ENCODE measurements around the gene ABO.

Gene ABO

GRCh38 chr9:133257465-133257956 is 17.5 kb downstream of the ABO start:
- H3K9me2 ChIP-seq (replicated peaks; ENCODE audit: control insufficient read depth, low read length) = no peaks in the 10 kb centered on the region
- no peak overlapping the region for H3K27ac ChIP-seq (ENCODE audit: low read depth, low read length)
- H3K4me3 ChIP-seq (ENCODE audit: low read length) = no peak overlapping the region
- peaks cover 7% of the 10 kb centered on the region; the same call in 1 of the 2 replicates for H3K27me3 ChIP-seq (ENCODE audit: control insufficient read depth, low read length)
- no peaks in the 10 kb centered on the region for H3F3A ChIP-seq (ENCODE audit: control insufficient read depth, insufficient read depth)
- TF ChIP-seq, protein P1, sequence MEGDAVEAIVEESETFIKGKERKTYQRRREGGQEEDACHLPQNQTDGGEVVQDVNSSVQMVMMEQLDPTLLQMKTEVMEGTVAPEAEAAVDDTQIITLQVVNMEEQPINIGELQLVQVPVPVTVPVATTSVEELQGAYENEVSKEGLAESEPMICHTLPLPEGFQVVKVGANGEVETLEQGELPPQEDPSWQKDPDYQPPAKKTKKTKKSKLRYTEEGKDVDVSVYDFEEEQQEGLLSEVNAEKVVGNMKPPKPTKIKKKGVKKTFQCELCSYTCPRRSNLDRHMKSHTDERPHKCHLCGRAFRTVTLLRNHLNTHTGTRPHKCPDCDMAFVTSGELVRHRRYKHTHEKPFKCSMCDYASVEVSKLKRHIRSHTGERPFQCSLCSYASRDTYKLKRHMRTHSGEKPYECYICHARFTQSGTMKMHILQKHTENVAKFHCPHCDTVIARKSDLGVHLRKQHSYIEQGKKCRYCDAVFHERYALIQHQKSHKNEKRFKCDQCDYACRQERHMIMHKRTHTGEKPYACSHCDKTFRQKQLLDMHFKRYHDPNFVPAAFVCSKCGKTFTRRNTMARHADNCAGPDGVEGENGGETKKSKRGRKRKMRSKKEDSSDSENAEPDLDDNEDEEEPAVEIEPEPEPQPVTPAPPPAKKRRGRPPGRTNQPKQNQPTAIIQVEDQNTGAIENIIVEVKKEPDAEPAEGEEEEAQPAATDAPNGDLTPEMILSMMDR (IDR thresholded peaks at IDR 0.05; ENCODE audit: low read depth, low read length, poor library complexity, severe bottlenecking) = no peak
- no peak for TF ChIP-seq EZH2phosphoT487 (IDR thresholded peaks at IDR 0.05; ENCODE audit: borderline replicate concordance, low read length)
- H3K9me3 ChIP-seq (ENCODE audit: control insufficient read depth, insufficient read depth, low read length) = no peaks in the 10 kb centered on the region
- H3K36me3 ChIP-seq (ENCODE audit: control insufficient read depth, low read length) = no peaks in the 10 kb centered on the region
- no peaks in the 10 kb centered on the region for H3K79me2 ChIP-seq (ENCODE audit: control insufficient read depth, low read length)
- no peaks in the 10 kb centered on the region for H3K4me1 ChIP-seq (ENCODE audit: control insufficient read depth, low read length)
- no peak overlapping the region for H3K4me2 ChIP-seq (ENCODE audit: low read length)
- H4K20me1 ChIP-seq (ENCODE audit: control insufficient read depth, insufficient read depth, low read depth, low read length) = no peaks in the 10 kb centered on the region

DNA sequence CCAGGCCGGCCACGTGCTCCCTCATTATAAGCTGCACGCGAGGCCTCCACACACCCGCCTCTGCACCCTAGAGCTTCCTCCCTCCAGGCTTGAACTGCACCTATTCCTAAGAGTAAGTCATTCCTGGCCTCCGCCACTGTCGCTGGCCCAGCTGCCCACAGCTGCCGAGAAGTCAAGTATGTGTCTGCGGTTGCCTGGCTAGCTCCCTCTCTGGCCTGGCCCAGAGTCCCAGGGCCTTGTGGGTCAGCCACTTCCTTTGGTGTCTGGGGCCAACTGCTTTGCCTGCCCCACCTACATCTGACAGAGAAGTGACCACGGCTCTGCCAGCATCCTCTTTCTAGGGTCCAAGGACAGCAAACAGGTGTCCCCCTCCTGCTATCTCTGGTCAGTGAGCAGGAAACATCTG is 18.3 kb downstream of the ABO start:
- H3K4me1 ChIP-seq (ENCODE audit: control insufficient read depth, low read length) = no peaks in the 10 kb centered on the region
- peaks cover 7% of the 10 kb centered on the region; the same call in 1 of the 2 replicates for H3K27me3 ChIP-seq (ENCODE audit: control insufficient read depth, low read length)
- no peak overlapping the region for H3K4me2 ChIP-seq (ENCODE audit: low read length)
- no peaks in the 10 kb centered on the region for H3K79me2 ChIP-seq (ENCODE audit: control insufficient read depth, low read length)
- no peak overlapping the region for H3K4me3 ChIP-seq (ENCODE audit: low read length)
- no peaks in the 10 kb centered on the region for H3K36me3 ChIP-seq (ENCODE audit: control insufficient read depth, low read length)
- no peaks in the 10 kb centered on the region for H3K9me3 ChIP-seq (ENCODE audit: control insufficient read depth, insufficient read depth, low read length)
- no peaks in the 10 kb centered on the region for H3F3A ChIP-seq (ENCODE audit: control insufficient read depth, insufficient read depth)
- H4K20me1 ChIP-seq (ENCODE audit: control insufficient read depth, insufficient read depth, low read depth, low read length) = no peaks in the 10 kb centered on the region
- TF ChIP-seq, protein P1 (IDR thresholded peaks at IDR 0.05; ENCODE audit: low read depth, low read length, poor library complexity, severe bottlenecking) = no peak
- TF ChIP-seq EZH2phosphoT487 (IDR thresholded peaks at IDR 0.05; ENCODE audit: borderline replicate concordance, low read length) = no peak
- H3K27ac ChIP-seq (ENCODE audit: low read depth, low read length) = no peak overlapping the region
- no peaks in the 10 kb centered on the region for H3K9me2 ChIP-seq (replicated peaks; ENCODE audit: control insufficient read depth, low read length)

DNA sequence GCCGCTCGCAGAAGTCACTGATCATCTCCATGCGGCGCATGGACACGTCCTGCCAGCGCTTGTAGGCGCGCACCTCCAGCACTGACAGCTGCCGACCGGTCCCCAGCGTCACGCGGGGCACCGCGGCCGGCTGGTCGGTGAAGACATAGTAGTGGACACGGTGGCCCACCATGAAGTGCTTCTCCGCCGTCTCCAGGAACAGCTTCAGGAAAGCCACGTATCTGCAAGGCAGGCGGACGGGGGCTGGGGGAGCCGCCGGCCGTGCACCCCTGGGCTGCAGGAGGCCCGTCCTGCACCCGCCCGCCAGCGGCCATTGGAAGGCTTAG is 18.9 kb downstream of the ABO start:
- H3K9me2 ChIP-seq (replicated peaks; ENCODE audit: control insufficient read depth, low read length) = no peaks in the 10 kb centered on the region
- H3K27ac ChIP-seq (ENCODE audit: low read depth, low read length) = no peak overlapping the region
- no peaks in the 10 kb centered on the region for H3K9me3 ChIP-seq (ENCODE audit: control insufficient read depth, insufficient read depth, low read length)
- no peaks in the 10 kb centered on the region for H3K36me3 ChIP-seq (ENCODE audit: control insufficient read depth, low read length)
- no peak overlapping the region for H3K4me3 ChIP-seq (ENCODE audit: low read length)
- H3K27me3 ChIP-seq (ENCODE audit: control insufficient read depth, low read length) = peaks cover 7% of the 10 kb centered on the region; the same call in 1 of the 2 replicates
- no peaks in the 10 kb centered on the region for H4K20me1 ChIP-seq (ENCODE audit: control insufficient read depth, insufficient read depth, low read depth, low read length)
- no peaks in the 10 kb centered on the region for H3K4me1 ChIP-seq (ENCODE audit: control insufficient read depth, low read length)
- TF ChIP-seq, protein P1 (IDR thresholded peaks at IDR 0.05; ENCODE audit: low read depth, low read length, poor library complexity, severe bottlenecking) = no peak
- no peak for TF ChIP-seq EZH2phosphoT487 (IDR thresholded peaks at IDR 0.05; ENCODE audit: borderline replicate concordance, low read length)
- H3K4me2 ChIP-seq (ENCODE audit: low read length) = no peak overlapping the region
- H3K79me2 ChIP-seq (ENCODE audit: control insufficient read depth, low read length) = no peaks in the 10 kb centered on the region
- no peaks in the 10 kb centered on the region for H3F3A ChIP-seq (ENCODE audit: control insufficient read depth, insufficient read depth)

Data from DOHH2 (cell line).